ENCODE results near the gene DDX3X.

- TF ChIP-seq CTCF (IDR thresholded peaks at IDR 0.05), result no peak
- no peak for TF ChIP-seq EP300 (IDR thresholded peaks at IDR 0.05)
- TF ChIP-seq POLR2A (IDR thresholded peaks at IDR 0.05), result no peak
- TF ChIP-seq POLR2AphosphoS5 (IDR thresholded peaks at IDR 0.05), result no peak
Observed at GRCh38 chrX:41322821-41323603, 10.9 kb upstream of the DDX3X start.

Data from suprapubic skin (tissue), 4 donors.